GM12801 (cell line): ENCODE measurements around the gene USP40.

ENCODE experiments used
- TF ChIP-seq, protein P1 (sequence below): IDR thresholded peaks from one replicate; pipeline ENCODE4 v1.5.1; 2011; ENCODE audit warnings: control low read depth; ENCODE audit not compliant: insufficient read length; ENCODE audit errors: extremely low read depth

Gene USP40

DNA sequence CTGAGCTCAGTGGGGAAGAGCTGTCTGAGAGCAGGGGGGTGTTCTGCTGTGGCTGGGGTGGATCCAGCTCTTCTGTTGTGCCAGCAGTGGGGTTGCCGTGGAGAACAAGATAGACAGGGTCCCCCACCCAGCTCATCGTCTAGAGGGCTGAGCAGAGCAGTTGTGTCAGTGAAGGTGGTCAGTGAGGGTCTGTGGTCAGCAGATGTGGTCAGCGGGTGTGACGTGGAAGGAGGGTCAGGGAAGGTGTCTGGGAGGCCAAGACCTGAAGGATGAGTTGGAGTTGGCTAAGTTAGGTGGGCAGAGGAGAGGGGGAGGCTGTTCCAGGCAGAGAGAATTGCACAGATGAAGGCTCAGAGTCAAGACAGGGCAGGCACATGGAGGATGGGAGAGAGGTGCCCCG, 109.2 kb downstream of the USP40 start:
- TF ChIP-seq, protein P1, sequence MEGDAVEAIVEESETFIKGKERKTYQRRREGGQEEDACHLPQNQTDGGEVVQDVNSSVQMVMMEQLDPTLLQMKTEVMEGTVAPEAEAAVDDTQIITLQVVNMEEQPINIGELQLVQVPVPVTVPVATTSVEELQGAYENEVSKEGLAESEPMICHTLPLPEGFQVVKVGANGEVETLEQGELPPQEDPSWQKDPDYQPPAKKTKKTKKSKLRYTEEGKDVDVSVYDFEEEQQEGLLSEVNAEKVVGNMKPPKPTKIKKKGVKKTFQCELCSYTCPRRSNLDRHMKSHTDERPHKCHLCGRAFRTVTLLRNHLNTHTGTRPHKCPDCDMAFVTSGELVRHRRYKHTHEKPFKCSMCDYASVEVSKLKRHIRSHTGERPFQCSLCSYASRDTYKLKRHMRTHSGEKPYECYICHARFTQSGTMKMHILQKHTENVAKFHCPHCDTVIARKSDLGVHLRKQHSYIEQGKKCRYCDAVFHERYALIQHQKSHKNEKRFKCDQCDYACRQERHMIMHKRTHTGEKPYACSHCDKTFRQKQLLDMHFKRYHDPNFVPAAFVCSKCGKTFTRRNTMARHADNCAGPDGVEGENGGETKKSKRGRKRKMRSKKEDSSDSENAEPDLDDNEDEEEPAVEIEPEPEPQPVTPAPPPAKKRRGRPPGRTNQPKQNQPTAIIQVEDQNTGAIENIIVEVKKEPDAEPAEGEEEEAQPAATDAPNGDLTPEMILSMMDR: no peak

DNA sequence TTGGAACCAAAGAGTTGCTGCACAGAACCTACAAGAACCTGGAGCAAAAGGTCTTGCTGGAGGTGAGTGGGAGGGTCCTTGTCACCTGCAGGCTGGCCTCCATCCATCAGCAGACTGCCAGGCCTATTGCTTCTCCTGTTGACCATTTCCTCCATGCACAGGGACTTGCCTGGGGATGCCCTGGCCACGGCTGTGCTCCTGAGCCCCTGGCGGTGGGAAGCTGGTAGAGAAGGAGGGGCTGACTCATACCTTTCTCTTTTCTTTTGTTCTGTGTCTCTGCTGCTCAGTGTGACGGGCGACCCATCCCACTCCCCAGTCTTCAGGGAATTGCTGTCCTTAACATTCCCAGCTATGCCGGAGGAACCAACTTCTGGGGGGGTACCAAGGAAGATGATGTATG, 109.6 kb downstream of the USP40 start:
- TF ChIP-seq, protein P1: no peak

DNA sequence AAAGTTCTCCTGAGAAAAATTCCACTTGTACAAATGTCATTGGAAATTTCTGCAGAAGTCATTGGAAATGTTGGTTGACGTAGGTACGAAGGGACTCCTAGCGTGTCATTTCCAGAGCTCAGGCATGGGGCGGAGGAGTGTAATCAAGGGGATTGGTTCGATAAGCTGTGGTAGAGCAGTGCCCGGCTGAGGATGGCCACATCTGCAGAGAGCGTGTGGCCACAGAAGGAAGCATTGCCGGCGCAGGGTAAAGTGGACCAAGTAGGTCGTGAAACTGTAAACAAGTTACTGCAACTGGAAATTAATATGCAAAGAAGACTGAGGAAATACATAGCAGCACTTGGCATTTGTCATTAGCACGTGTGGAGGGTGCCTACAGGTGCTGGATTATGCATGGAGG, 110.5 kb downstream of the USP40 start:
- TF ChIP-seq, protein P1: no peak

DNA sequence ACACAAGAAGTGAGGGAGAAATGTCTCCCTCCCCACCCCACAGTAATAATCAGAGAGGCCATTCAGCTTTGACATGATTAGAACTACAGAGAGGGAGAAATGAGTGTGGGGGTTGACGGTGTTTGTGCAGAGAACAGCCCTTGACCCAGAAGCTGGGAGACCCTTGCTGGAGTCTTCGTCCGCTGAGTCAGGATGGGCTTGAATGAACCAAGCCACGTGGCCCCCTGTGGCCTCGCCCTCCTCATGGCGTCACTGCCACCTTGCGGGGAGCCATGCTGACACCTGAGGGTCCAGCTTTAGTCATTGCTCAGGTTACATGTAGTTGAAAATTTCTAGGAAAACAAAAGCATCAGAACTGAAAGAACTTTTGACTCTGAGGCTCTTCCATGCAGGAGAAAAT, 111.1 kb downstream of the USP40 start:
- TF ChIP-seq, protein P1: no peak

DNA sequence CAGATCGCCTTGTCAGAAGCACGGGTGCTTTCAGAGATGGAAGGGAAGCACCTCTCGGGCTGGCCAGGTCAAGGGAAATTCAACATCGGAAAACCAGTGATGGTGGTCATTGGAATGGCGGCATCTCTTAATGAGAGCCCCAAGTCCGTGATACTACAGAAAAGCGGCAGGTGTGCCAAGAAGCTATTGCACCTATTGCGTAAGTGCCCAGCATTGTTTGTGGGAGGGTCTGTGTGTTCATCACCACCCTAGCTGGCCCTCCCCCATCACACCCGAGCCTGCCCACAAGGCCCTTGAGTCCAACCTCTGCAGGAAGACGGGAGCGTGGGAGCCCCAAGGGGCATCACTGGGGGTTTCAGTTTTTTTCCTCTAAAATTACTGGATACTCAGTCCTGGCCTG, 111.6 kb downstream of the USP40 start:
- TF ChIP-seq, protein P1: no peak

DNA sequence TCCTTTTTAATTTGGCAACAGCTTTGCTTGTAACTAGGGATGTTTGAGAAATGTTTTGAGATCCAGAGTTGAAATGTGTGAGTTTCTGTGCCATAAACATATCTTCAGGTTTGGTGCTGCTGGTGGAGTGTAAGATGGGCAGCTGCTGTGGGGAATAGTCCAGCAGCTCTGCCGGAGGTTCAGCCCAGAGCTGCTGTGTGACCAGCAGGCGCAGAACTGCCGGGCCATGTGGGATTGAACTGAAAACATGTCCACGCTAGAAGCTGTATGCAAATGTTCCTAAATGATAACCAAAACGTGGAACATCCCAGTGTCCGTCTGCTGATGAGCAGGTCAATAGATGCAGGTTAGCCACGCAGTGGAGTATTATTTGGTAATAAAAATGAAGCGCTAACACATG, 112.7 kb downstream of the USP40 start:
- TF ChIP-seq, protein P1: no peak

DNA sequence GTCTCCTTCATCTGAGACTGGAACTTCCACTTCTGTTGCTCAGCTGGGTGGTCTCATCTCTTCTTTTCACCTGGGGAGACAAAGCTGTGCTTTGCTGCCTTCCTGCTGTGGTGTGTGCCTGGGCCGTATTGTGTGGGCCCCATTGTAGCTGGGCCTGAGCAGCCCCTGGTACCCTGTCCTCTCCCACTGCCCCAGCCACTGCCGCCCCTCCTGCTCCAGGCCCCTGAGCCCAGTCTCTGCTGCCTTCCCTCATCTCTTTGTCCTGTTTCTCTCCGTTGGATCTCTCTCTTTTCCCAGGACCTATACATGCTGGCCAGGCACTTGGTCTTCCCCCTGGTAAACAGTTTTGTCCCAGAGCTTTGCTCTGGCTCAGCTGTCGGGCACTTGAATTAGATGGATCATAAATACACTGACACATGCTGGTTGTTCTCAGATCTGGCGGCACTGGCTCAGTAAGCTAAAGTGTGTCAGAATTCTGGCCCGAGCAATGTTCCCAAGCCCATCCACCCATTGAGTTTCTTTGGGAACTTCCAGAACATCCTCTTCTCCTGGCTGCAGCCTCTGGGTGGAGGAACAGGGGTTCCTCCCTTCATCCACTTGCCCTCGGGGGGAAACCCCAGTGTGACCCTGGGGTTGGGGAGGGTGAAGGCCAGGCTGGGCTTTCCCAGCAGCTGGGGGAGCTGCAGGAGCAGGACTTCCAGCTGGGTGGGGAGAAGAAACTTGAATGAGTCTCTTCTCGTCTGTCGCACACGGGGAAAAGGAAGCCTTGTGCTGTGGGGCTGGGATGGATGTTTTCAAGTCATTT, 113.3 kb downstream of the USP40 start:
- TF ChIP-seq, protein P1: no peak
